Suprapubic skin (tissue), 4 donors: ENCODE results near the gene DYNLT5.

Source experiments
- CTCF ChIP-seq, 2 donors: fragments of 200-600 bp in 1 of 2; fragments of 450-650 bp in 1 of 2; sonication (generic) in 1 of 2; IDR thresholded peaks; one replicate each; pipeline ENCODE4 v1.5.1; 2016 to 2019; ENCODE audit warnings: antibody characterized with exemption in 2 of 2, mild to moderate bottlenecking in 1 of 2, moderate library complexity in 1 of 2
- POLR2A ChIP-seq, 2 donors: fragments of 450-650 bp; IDR thresholded peaks; one replicate each; pipeline ENCODE4 v1.6.1; 2017; ENCODE audit warnings: antibody characterized with exemption in 2 of 2, mild to moderate bottlenecking in 2 of 2, moderate library complexity in 2 of 2
- POLR2AphosphoS5 ChIP-seq, 3 donors: sonication (generic); formaldehyde crosslinking; IDR thresholded peaks; one replicate each; pipeline ENCODE4 v1.6.1; 2017; ENCODE audit warnings: antibody characterized with exemption in 3 of 3

DNA sequence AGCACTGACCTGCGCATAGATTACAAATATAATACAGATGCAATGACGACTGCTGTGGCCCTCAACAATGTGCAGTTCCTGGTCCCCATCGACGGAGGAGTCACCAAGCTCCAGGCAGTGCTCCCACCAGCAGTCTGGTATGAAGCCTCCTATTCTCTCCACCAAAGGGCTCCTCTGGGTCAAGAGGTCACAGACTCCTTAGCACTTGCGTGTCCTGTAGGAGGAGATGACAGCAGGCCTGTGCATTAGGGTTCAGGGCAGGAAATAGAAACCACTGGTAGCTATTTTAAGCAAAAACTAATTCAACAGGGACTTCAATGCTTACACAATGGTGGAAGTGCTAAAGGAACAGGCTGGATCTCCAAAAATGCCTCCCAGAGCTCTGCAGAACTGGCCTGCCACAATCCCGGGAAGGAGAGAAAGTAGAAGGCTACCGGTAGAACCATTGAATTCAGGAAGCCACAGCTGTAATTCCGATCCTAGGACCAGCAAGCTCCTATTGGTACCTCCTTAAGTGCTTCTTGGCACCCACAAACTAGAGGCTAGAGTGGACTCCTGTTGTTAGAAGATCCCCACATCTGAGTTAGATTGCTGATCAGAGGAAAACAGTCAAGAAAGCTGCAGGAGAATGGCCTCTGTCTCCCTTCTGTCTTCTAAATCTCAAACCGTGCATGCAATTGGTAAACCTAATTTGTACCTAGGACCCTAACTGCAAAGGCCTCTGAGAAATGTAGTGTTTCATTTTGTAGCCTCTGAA lies 12.7 kb upstream of the DYNLT5 start:
- TF ChIP-seq CTCF (IDR thresholded peaks at IDR 0.05) (no peak), POLR2AphosphoS5 (IDR thresholded peaks at IDR 0.05) (no peak), POLR2A (IDR thresholded peaks at IDR 0.05) (no peak)
